H1 (cell line): ENCODE results near the gene SVOPL. TPM values are rescaled to one million over a fixed set of nuclear protein-coding genes. Genes with fewer than 3 reads are reported as not detected.

Experiments
- ASH2L ChIP-seq: fragments of 200-600, 300-600 bp; sonication (generic); IDR thresholded peaks from one replicate; pipeline ENCODE4 v1.7.1; 2017; ENCODE audit warnings: low read length
- BCL11A ChIP-seq, 2 experiments: IDR thresholded peaks; one replicate each; pipeline ENCODE4 v1.6.1; 2011; ENCODE audit warnings: low read depth in 2 of 2, low read length in 2 of 2, mild to moderate bottlenecking in 2 of 2
- KDM1A ChIP-seq: fragments of 200-600, 300-600 bp; sonication (generic); IDR thresholded peaks from 2 replicates; pipeline ENCODE4 v1.7.1; 2016; ENCODE audit warnings: mild to moderate bottlenecking, low read length, borderline replicate concordance
- KDM4A ChIP-seq: IDR thresholded peaks from one replicate; pipeline ENCODE4 v1.7.1; 2012; ENCODE audit warnings: low read depth, mild to moderate bottlenecking, moderate library complexity, low read length, inconsistent platforms; ENCODE audit not compliant: severe bottlenecking
- polyA plus RNA-seq, 7 experiments: library from polyadenylated mRNA; depleted of rRNA in 3 of 7; stranded (reverse) in 5 of 7; unstranded in 2 of 7; fragments of >200 nt in 5 of 7; fragments of 200-250 nt in 2 of 7; gene quantifications; 1 replicate in 5 of 7; 2 replicates in 1 of 7; 4 replicates in 1 of 7; pipeline versions ENCODE4 v1.2.1 to v1.2.3, GENCODE V29; 2011 to 2013; ENCODE audit warnings: missing spikeins in 2 of 7, mixed read lengths in 2 of 7
- total RNA-seq: library from RNA; stranded (reverse); fragmentation: NEBNext Ultra II Directional; extraction: Animal tissue kit (Norgen Biotek cat#: 25700); gene quantifications from 2 replicates; pipeline ENCODE4 v1.2.1, GENCODE V29; 2021

SVOPL gene
- total and polyA plus RNA-seq, 2 of the 8 experiments (the other 6 are each of a cell fraction or from before 2014, with no cell fraction given): 1.1 to 1.4 TPM

DNA sequence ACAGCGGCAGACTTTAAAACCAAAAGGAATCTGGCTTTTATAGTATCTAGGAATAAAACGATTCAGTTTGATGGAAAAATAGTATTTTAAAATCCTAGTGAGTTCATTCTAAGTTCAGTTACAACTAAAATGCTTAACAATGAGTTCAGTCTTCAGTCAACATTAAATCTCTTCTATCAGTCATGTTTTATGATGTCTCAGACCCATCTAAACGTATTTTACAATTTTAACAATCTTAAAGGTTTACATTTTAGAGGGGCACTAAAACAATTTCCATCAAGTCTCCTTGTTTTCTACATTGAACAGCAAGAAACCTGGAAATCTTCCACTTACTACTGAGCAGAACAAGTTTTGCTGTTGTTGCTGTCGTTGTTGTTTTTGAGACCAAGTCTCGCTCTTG is 10.0 kb downstream of the SVOPL start (continued):
- no peak for TF ChIP-seq ASH2L
- TF ChIP-seq KDM1A: no peak
- TF ChIP-seq KDM4A: no peak
- TF ChIP-seq BCL11A (IDR thresholded peaks at IDR 0.05; ENCODE audit: low read depth in 2 of 2, low read length in 2 of 2): no peak
